Measurements from ENCODE around the gene ECI1.

ECI1 gene

DNA sequence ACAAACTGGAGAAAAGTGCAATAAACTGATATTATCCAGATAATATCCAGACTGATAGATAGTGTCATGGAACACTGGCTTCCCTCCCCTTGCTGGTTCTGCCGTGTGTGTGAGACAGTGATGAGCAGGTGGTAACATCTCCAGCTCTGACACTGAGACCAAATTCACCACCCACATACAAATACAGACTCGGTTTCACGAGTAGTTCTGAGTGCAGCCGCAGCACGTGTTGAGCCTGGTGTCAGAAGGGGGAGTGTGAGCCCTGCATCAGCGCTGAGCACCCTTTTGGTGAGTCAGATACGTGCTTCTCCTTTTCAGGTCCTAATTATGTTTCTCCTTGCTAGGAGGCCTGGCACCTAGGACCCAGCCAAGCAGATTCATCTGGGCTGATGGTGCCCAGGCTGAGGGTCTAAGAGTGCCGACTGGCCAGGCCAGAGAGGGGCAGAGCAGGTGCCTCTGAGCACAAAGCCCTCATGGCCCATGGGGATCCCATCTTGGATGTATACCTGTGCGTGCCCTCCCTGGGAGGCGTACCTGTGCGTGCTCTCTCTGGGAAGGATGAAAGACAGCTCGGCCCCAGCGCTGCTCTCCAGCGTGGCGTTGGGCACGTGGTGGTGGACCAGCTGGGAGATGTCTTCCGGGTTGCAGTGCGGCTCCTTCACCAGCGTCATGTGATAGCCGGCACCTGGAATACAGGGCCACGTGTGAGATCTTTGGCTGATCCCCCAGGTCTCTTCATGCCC lies 43.8 kb upstream of the ECI1 start:
- Histone ChIP-seq H3K4me3 (ENCODE audit: low read length) (no peak overlapping the region), H3K4me2 (ENCODE audit: low read length) (no peak overlapping the region), H3F3A (ENCODE audit: control insufficient read depth, insufficient read depth) (no peaks in the 10 kb centered on the region), H4K20me1 (ENCODE audit: control insufficient read depth, insufficient read depth, low read depth, low read length) (no peaks in the 10 kb centered on the region), H3K4me1 (ENCODE audit: control insufficient read depth, low read length) (no peaks in the 10 kb centered on the region), H3K27ac (ENCODE audit: low read depth, low read length) (no peak overlapping the region), H3K36me3 (ENCODE audit: control insufficient read depth, low read length) (no peaks in the 10 kb centered on the region), H3K9me3 (ENCODE audit: control insufficient read depth, insufficient read depth, low read length) (no peaks in the 10 kb centered on the region), H3K27me3 (ENCODE audit: control insufficient read depth, low read length) (no peaks in the 10 kb centered on the region), H3K9me2 (replicated peaks; ENCODE audit: control insufficient read depth, low read length) (no peaks in the 10 kb centered on the region), H3K79me2 (ENCODE audit: control insufficient read depth, low read length) (no peaks in the 10 kb centered on the region)
- TF ChIP-seq, protein P1, sequence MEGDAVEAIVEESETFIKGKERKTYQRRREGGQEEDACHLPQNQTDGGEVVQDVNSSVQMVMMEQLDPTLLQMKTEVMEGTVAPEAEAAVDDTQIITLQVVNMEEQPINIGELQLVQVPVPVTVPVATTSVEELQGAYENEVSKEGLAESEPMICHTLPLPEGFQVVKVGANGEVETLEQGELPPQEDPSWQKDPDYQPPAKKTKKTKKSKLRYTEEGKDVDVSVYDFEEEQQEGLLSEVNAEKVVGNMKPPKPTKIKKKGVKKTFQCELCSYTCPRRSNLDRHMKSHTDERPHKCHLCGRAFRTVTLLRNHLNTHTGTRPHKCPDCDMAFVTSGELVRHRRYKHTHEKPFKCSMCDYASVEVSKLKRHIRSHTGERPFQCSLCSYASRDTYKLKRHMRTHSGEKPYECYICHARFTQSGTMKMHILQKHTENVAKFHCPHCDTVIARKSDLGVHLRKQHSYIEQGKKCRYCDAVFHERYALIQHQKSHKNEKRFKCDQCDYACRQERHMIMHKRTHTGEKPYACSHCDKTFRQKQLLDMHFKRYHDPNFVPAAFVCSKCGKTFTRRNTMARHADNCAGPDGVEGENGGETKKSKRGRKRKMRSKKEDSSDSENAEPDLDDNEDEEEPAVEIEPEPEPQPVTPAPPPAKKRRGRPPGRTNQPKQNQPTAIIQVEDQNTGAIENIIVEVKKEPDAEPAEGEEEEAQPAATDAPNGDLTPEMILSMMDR (IDR thresholded peaks at IDR 0.05; ENCODE audit: low read depth, low read length, poor library complexity, severe bottlenecking) = no peak
- TF ChIP-seq EZH2phosphoT487 (IDR thresholded peaks at IDR 0.05; ENCODE audit: borderline replicate concordance, low read length) = no peak

DNA sequence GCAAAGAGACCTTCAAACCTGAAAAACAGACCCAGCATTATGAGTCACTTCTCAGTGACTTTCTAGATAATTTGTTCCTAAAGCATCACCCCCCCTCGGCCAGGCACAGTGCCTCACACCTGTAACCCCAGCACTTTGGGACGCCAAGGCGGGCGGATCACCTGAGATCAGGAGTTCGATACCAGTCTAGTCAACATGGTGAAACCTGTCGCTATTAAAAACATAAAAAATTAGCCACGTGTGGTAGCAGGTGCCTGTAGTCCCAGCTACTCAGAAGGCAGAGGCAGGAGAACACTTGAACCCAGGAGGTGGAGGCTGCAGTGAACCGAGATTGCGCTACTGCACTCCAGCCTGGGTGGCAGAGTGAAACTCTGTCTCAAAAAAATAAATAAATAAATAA lies 40.8 kb upstream of the ECI1 start:
- Histone ChIP-seq H3K9me2 (replicated peaks; ENCODE audit: control insufficient read depth, low read length) (no peaks in the 10 kb centered on the region), H3F3A (ENCODE audit: control insufficient read depth, insufficient read depth) (no peaks in the 10 kb centered on the region), H3K4me3 (ENCODE audit: low read length) (no peak overlapping the region), H3K36me3 (ENCODE audit: control insufficient read depth, low read length) (no peaks in the 10 kb centered on the region), H3K27ac (ENCODE audit: low read depth, low read length) (no peak overlapping the region), H3K4me1 (ENCODE audit: control insufficient read depth, low read length) (no peaks in the 10 kb centered on the region), H3K9me3 (ENCODE audit: control insufficient read depth, insufficient read depth, low read length) (no peaks in the 10 kb centered on the region), H4K20me1 (ENCODE audit: control insufficient read depth, insufficient read depth, low read depth, low read length) (no peaks in the 10 kb centered on the region), H3K27me3 (ENCODE audit: control insufficient read depth, low read length) (no peaks in the 10 kb centered on the region), H3K79me2 (ENCODE audit: control insufficient read depth, low read length) (no peaks in the 10 kb centered on the region), H3K4me2 (ENCODE audit: low read length) (no peak overlapping the region)
- TF ChIP-seq EZH2phosphoT487 (IDR thresholded peaks at IDR 0.05; ENCODE audit: borderline replicate concordance, low read length) = no peak
- TF ChIP-seq, protein P1 (IDR thresholded peaks at IDR 0.05; ENCODE audit: low read depth, low read length, poor library complexity, severe bottlenecking) = no peak

DNA sequence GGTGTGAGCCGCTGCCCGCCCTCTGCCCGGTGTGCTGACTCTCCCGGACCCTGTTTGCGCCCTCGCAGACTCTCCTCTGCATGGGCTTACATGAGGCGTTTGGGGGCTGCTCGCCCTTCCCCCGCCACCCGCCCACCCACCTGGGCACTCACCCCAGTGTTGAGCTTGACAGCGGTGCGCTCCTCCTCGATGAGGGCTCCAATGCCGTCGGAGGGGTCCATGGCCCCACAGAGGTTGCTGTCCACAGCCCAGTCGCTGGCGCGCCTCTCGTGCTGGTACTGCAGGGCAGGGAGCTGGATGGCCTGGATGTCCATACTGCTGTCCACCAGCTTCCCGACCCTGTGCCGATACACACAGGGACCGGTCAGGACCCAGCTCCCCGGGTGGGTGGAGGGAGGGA lies 37.9 kb upstream of the ECI1 start:
- Histone ChIP-seq H4K20me1 (ENCODE audit: control insufficient read depth, insufficient read depth, low read depth, low read length) (no peaks in the 10 kb centered on the region), H3K27ac (ENCODE audit: low read depth, low read length) (no peak overlapping the region), H3K79me2 (ENCODE audit: control insufficient read depth, low read length) (no peaks in the 10 kb centered on the region), H3K9me2 (replicated peaks; ENCODE audit: control insufficient read depth, low read length) (no peaks in the 10 kb centered on the region), H3K4me2 (ENCODE audit: low read length) (no peak overlapping the region), H3F3A (ENCODE audit: control insufficient read depth, insufficient read depth) (no peaks in the 10 kb centered on the region), H3K9me3 (ENCODE audit: control insufficient read depth, insufficient read depth, low read length) (no peaks in the 10 kb centered on the region), H3K27me3 (ENCODE audit: control insufficient read depth, low read length) (no peaks in the 10 kb centered on the region), H3K36me3 (ENCODE audit: control insufficient read depth, low read length) (no peaks in the 10 kb centered on the region), H3K4me3 (ENCODE audit: low read length) (no peak overlapping the region), H3K4me1 (ENCODE audit: control insufficient read depth, low read length) (no peaks in the 10 kb centered on the region)
- TF ChIP-seq, protein P1 (IDR thresholded peaks at IDR 0.05; ENCODE audit: low read depth, low read length, poor library complexity, severe bottlenecking) = no peak

All from DOHH2 (cell line).